HEK293 (cell line): Measurements from ENCODE around the gene NOTCH3.

Experiments used
- CTCF ChIP-seq: fragments of 450-650 bp; formaldehyde crosslinking; IDR thresholded peaks from 2 replicates; pipeline ENCODE4 v1.5.1; 2016; ENCODE audit warnings: missing biosample characterization, missing genetic modification characterization
- PRDM1 ChIP-seq: fragments of 450-650 bp; formaldehyde crosslinking; IDR thresholded peaks from 2 replicates; pipeline ENCODE4; 2016; ENCODE audit warnings: missing biosample characterization, missing genetic modification characterization
- YY1 ChIP-seq: fragments of 450-650 bp; formaldehyde crosslinking; IDR thresholded peaks from 2 replicates; pipeline ENCODE4 v1.5.1; 2018; ENCODE audit warnings: missing biosample characterization, missing genetic modification characterization
- ZNF138 ChIP-seq: fragments of 450-650 bp; formaldehyde crosslinking; IDR thresholded peaks from 2 replicates; pipeline ENCODE4 v1.5.1; 2016; ENCODE audit warnings: missing biosample characterization, missing genetic modification characterization, borderline replicate concordance
- ZNF223 ChIP-seq: fragments of 450-650 bp; formaldehyde crosslinking; IDR thresholded peaks from 2 replicates; pipeline ENCODE4 v1.5.1; 2016; ENCODE audit warnings: missing biosample characterization, missing genetic modification characterization
- ZNF248 ChIP-seq: fragments of 450-650 bp; formaldehyde crosslinking; IDR thresholded peaks from 2 replicates; pipeline ENCODE4 v1.5.1; 2017; ENCODE audit warnings: missing biosample characterization, missing genetic modification characterization
- ZNF280D ChIP-seq: fragments of 450-650 bp; formaldehyde crosslinking; IDR thresholded peaks from 2 replicates; pipeline ENCODE4 v1.5.1; 2016; ENCODE audit warnings: missing biosample characterization, missing genetic modification characterization
- ZNF488 ChIP-seq: fragments of 450-650 bp; formaldehyde crosslinking; IDR thresholded peaks from 2 replicates; pipeline ENCODE4 v1.5.1; 2016; ENCODE audit warnings: missing biosample characterization, missing genetic modification characterization
- ZNF580 ChIP-seq: fragments of 450-650 bp; formaldehyde crosslinking; IDR thresholded peaks from 2 replicates; pipeline ENCODE4 v1.5.1; 2016; ENCODE audit warnings: missing biosample characterization, missing genetic modification characterization

GRCh38 chr19:15170345-15170744 lies 30.4 kb downstream of the NOTCH3 start:
- TF ChIP-seq YY1 = no peak
- no peak for TF ChIP-seq CTCF
- no peak for TF ChIP-seq ZNF248
- no peak for TF ChIP-seq ZNF580 (tag by site-specific recombination)
- no peak for TF ChIP-seq ZNF280D
- TF ChIP-seq PRDM1 = no peak
- no peak for TF ChIP-seq ZNF138
- no peak for TF ChIP-seq ZNF223
- no peak for TF ChIP-seq ZNF488 (tag by site-specific recombination)
